Measurements from ENCODE around the gene CTBP1. TPM values are rescaled to one million over a fixed set of nuclear protein-coding genes. Genes with fewer than 3 reads are reported as not detected.

CTBP1 gene
- total and polyA plus RNA-seq, 2 experiments from 2014 or later: 40.1 to 160 TPM

- TF ChIP-seq EZH2 (IDR thresholded peaks at IDR 0.05; ENCODE audit: insufficient read depth, poor library complexity, severe bottlenecking): no peak
- TF ChIP-seq EZH2phosphoT487 (IDR thresholded peaks at IDR 0.05; ENCODE audit: insufficient read depth, low read depth): no peak
- Histone ChIP-seq H3K27me3 (replicated peaks; ENCODE audit: insufficient read depth) (no peaks in the 10 kb centered on the region), H3K27ac (no peak overlapping the region), H2AFZ (no peak overlapping the region), H3K36me3 (ENCODE audit: low read depth) (no peaks in the 10 kb centered on the region), H3F3A (ENCODE audit: insufficient read depth) (no peaks in the 10 kb centered on the region), H3K9me2 (ENCODE audit: insufficient read depth) (no peaks in the 10 kb centered on the region), H3K4me3 (no peak overlapping the region), H4K20me1 (ENCODE audit: insufficient read depth) (no peaks in the 10 kb centered on the region), H3K4me2 (ENCODE audit: unreplicated experiment) (no peak overlapping the region), H3K9ac (no peak overlapping the region), H3K79me2 (ENCODE audit: insufficient read depth) (no peaks in the 10 kb centered on the region), H3K4me1 (ENCODE audit: insufficient read depth) (no peaks in the 10 kb centered on the region), H3K9me3 (ENCODE audit: low read depth) (peaks cover 11% of the 10 kb centered on the region)
- DNase-seq: peak; percentile 19
- in situ Hi-C loops (cut with MboI): no loop called here
Observed at GRCh38 chr4:1269209-1269608, 20.3 kb upstream of the CTBP1 start.

GRCh38 chr4:1266881-1267763, 18.2 kb upstream of the CTBP1 start:
- no peak overlapping the region for H2AFZ ChIP-seq
- H3K9ac ChIP-seq: no peak overlapping the region
- no peaks in the 10 kb centered on the region for H3K79me2 ChIP-seq (ENCODE audit: insufficient read depth)
- peaks cover 11% of the 10 kb centered on the region for H3K9me3 ChIP-seq (ENCODE audit: low read depth)
- TF ChIP-seq EZH2phosphoT487 (IDR thresholded peaks at IDR 0.05; ENCODE audit: insufficient read depth, low read depth) (no peak), EZH2 (IDR thresholded peaks at IDR 0.05; ENCODE audit: insufficient read depth, poor library complexity, severe bottlenecking) (no peak)
- no peaks in the 10 kb centered on the region for H3K9me2 ChIP-seq (ENCODE audit: insufficient read depth)
- H3K4me3 ChIP-seq: no peak overlapping the region
- no peak for DNase-seq
- H4K20me1 ChIP-seq (ENCODE audit: insufficient read depth): no peaks in the 10 kb centered on the region
- H3K27ac ChIP-seq: no peak overlapping the region
- H3F3A ChIP-seq (ENCODE audit: insufficient read depth): no peaks in the 10 kb centered on the region
- no peaks in the 10 kb centered on the region for H3K4me1 ChIP-seq (ENCODE audit: insufficient read depth)
- H3K27me3 ChIP-seq (replicated peaks; ENCODE audit: insufficient read depth): no peaks in the 10 kb centered on the region
- in situ Hi-C loops (cut with MboI): no loop called here
- 90 to 91% methylated on average over 9 of the region's 9 CpGs for WGBS, 2 experiments (ENCODE audit: low coverage in 1 of 2, low lambda C conversion rate in 2 of 2, missing lambda C conversion rate in 2 of 2)
- H3K36me3 ChIP-seq (ENCODE audit: low read depth): no peaks in the 10 kb centered on the region
- no peak overlapping the region for H3K4me2 ChIP-seq (ENCODE audit: unreplicated experiment)

DNA sequence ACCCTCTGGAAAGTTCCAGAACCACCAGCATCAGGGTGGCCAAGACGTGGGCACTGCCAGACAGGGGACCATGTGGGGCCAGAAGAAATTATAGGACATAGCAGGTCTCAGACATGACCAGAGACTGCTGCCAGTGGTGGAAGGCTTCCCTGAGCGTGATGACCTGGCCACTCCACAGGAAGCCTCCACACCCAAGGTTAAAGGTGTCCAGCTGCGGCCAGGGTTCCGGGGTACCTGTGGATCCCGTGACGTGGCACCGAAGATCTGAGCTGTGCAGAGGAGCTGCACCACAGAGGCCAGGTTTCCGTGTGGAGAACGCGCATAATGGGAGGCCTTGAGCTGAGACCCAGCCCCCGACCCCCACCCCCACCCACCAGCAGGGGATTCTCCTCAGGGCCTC, 16.4 kb upstream of the CTBP1 start:
- TF ChIP-seq EZH2 (IDR thresholded peaks at IDR 0.05; ENCODE audit: insufficient read depth, poor library complexity, severe bottlenecking): no peak
- TF ChIP-seq EZH2phosphoT487 (IDR thresholded peaks at IDR 0.05; ENCODE audit: insufficient read depth, low read depth): no peak
- Histone ChIP-seq H3K9me3 (ENCODE audit: low read depth) (peaks cover 11% of the 10 kb centered on the region), H2AFZ (no peak overlapping the region), H3K27ac (no peak overlapping the region), H3K27me3 (replicated peaks; ENCODE audit: insufficient read depth) (no peaks in the 10 kb centered on the region), H4K20me1 (ENCODE audit: insufficient read depth) (no peaks in the 10 kb centered on the region), H3K4me3 (no peak overlapping the region), H3K4me1 (ENCODE audit: insufficient read depth) (no peaks in the 10 kb centered on the region), H3F3A (ENCODE audit: insufficient read depth) (no peaks in the 10 kb centered on the region), H3K36me3 (ENCODE audit: low read depth) (no peaks in the 10 kb centered on the region), H3K4me2 (ENCODE audit: unreplicated experiment) (no peak overlapping the region), H3K79me2 (ENCODE audit: insufficient read depth) (no peaks in the 10 kb centered on the region), H3K9ac (no peak overlapping the region), H3K9me2 (ENCODE audit: insufficient read depth) (no peaks in the 10 kb centered on the region)
- 84 to 86% methylated on average over 6 to 11 of the region's 11 CpGs for WGBS, 2 experiments (ENCODE audit: low coverage in 1 of 2, low lambda C conversion rate in 2 of 2, missing lambda C conversion rate in 2 of 2)
- in situ Hi-C loops (cut with MboI): no loop called here
- no peak for DNase-seq

GRCh38 chr4:1264942-1265341, 16.0 kb upstream of the CTBP1 start:
- Histone ChIP-seq H3K79me2 (ENCODE audit: insufficient read depth) (no peaks in the 10 kb centered on the region), H3F3A (ENCODE audit: insufficient read depth) (no peaks in the 10 kb centered on the region), H3K4me1 (ENCODE audit: insufficient read depth) (no peaks in the 10 kb centered on the region), H3K27ac (no peak overlapping the region), H3K27me3 (replicated peaks; ENCODE audit: insufficient read depth) (no peaks in the 10 kb centered on the region), H4K20me1 (ENCODE audit: insufficient read depth) (no peaks in the 10 kb centered on the region), H3K9me2 (ENCODE audit: insufficient read depth) (no peaks in the 10 kb centered on the region), H3K4me2 (ENCODE audit: unreplicated experiment) (no peak overlapping the region), H3K9ac (no peak overlapping the region), H3K4me3 (no peak overlapping the region), H3K9me3 (ENCODE audit: low read depth) (peaks cover 11% of the 10 kb centered on the region), H2AFZ (no peak overlapping the region), H3K36me3 (ENCODE audit: low read depth) (no peaks in the 10 kb centered on the region)
- in situ Hi-C loops (cut with MboI): loop anchor here (5.0 kb wide), 1 partner anchor 113 kb away; no protein-coding TSS in a partner anchor
- TF ChIP-seq EZH2phosphoT487 (IDR thresholded peaks at IDR 0.05; ENCODE audit: insufficient read depth, low read depth): no peak
- TF ChIP-seq EZH2 (IDR thresholded peaks at IDR 0.05; ENCODE audit: insufficient read depth, poor library complexity, severe bottlenecking): no peak
- no peak for DNase-seq
- 89 to 91% methylated on average over 3 of the region's 3 CpGs for WGBS, 2 experiments (ENCODE audit: low coverage in 1 of 2, low lambda C conversion rate in 2 of 2, missing lambda C conversion rate in 2 of 2)

All from GM23248 (cell line).